PC-3 (cell line): Measurements from ENCODE around the gene SEMA4A.
"Not testable (repeated sequence)": the region's sequence is repeated elsewhere in the genome, so short reads cannot be mapped to it uniquely, and the experiment has no call there.

ENCODE experiments used
- CTCF ChIP-seq: fragments of 300-600 bp; sonication (generic); conservative IDR thresholded peaks from 2 replicates; pipeline ENCODE4 v1.5.1; 2017; ENCODE audit warnings: antibody characterized with exemption, low read depth, mild to moderate bottlenecking, low read length
- EZH2phosphoT487 ChIP-seq: fragments of 300-600 bp; sonication (generic); IDR thresholded peaks from 2 replicates; pipeline ENCODE4 v1.6.1; 2018; ENCODE audit warnings: mild to moderate bottlenecking, antibody characterized with exemption, low read length, borderline replicate concordance

GRCh38 chr1:156116731-156117130, 36.7 kb upstream of the SEMA4A start:
- TF ChIP-seq EZH2phosphoT487, CTCF: not testable (repeated sequence)
